GM19035 (cell line): ENCODE measurements around the gene GEN1.
A peak's percentile ranks its signal among the peaks of the same experiment; 100 is the strongest.

ENCODE experiments used
- ATAC-seq: cut with Tn5 transposase; IDR thresholded peaks from one replicate; pipeline ENCODE4 v1.9.1; 2021; ENCODE audit not compliant: unreplicated experiment

Gene GEN1

GRCh38 chr2:17752246-17752645 lies 1.7 kb upstream of the GEN1 start:
- ATAC-seq: no peak

DNA sequence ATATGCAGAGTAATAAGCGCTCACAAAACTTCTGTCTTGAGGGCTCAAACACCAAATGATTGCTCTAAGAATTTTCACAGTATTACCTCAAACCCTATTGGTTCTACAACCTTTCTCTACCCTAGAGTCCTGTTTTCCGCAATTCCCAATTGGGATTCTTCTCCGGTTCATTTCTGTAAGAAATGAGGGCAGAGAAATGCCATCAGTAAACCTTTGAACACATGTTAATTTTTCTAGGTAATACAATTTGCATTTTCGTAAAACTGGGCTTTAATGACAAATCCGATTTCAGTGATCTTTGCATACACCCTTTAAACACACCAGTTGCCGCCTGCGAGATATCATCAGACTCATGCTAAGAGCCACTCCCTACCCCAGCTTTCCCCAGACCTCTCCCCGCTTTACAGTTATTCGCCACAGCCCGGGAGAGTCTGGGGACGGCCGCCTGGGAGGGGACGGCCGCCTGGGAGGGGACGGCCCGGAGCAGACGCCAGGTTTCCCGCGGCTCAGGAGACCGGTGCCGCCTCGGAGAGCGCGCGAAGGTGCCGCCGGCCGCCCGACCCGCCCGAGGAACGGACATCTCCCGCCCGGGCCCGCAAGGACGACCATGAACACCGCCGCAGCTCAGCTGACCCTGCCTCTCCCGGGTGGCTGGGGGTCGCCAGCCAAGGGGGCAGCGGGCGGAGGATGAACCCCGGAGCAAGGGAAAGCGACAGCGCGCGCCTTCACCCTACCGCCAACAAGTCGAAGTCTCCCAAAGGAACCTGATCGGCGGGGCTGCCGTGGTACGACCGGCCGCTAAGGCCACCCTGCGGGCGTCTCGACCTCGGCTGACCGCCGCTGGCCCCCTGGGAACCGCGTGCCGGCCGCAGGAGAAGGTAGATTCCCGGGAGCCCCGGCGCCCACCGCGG lies 791 bp upstream of the GEN1 start:
- peak; percentile 31 for ATAC-seq

DNA sequence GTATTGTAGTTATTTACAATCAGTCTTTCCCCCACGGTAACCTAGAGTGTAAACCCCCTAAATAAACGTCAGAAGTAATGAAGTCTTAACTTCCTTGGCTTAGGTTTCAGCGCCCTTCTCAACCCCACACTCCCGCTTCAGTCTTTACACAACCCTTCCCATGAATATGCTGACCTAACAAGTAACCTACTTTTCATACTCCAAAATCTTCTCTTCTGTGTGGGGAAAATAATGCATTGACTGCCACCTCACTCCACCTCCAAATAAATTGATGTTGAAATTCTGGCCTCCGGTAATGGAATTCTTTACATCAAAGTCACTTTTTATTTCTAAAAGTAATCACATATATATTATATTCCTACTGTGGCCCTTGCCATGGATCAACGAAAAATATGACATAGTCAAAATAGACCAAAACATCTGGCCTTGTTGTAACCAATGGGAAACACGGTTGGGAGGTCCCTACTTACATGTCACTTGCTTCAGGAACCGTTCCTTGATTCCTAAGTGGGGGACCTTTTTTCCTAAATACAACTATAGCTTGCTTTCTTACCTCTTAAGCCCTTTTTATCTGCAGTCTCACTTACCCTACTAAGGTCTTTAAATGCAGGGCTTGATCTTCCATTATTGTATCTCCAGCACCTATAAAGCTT lies 961 bp downstream of the GEN1 start:
- ATAC-seq: no peak

GRCh38 chr2:17756668-17757067 lies 2.7 kb downstream of the GEN1 start:
- ATAC-seq: no peak

GRCh38 chr2:17757321-17757720 lies 3.4 kb downstream of the GEN1 start:
- ATAC-seq: no peak

- ATAC-seq: no peak
Measured at GRCh38 chr2:17758118-17758517, 4.2 kb downstream of the GEN1 start.

GRCh38 chr2:17759805-17760204 lies 5.9 kb downstream of the GEN1 start:
- no peak for ATAC-seq

DNA sequence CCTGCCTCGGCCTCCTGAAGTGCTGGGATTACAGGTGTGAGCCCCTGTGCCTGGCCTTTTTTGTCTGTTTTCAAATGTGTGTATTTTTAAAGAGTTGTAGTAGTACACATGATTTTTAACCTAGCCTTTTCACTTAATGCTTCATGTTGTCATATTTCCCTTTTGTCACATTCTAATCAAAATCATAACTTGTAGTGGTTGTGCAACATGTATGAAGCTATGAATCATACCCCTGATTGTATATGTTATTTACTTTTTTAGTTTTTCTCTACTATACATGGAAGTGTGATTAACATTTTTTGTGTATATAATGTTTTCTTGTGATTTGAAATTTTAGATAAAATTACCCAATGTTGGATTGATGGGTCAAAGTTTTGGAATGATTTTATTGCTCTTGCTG lies 8.5 kb downstream of the GEN1 start:
- no peak for ATAC-seq

- ATAC-seq: no peak
Measured at GRCh38 chr2:17763641-17764333, 9.8 kb downstream of the GEN1 start.

DNA sequence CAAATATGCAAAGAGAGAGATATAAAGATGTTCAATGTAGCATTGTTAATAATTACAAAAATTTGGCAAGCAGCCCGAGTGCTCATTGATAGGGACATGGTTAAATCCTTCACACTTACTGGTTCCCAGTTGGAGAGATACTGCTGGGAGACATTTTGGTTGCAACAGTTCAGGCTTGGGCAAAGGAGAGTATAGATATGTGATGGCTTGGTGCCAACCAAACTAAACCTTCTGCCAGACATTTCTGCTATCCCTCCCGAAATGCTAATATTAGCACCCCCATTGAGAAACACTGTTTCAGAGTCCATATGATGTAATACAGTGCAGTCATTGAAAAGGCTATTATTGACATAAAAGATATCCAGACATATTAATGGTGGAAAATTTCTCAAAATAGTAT lies 11.5 kb downstream of the GEN1 start:
- no peak for ATAC-seq

DNA sequence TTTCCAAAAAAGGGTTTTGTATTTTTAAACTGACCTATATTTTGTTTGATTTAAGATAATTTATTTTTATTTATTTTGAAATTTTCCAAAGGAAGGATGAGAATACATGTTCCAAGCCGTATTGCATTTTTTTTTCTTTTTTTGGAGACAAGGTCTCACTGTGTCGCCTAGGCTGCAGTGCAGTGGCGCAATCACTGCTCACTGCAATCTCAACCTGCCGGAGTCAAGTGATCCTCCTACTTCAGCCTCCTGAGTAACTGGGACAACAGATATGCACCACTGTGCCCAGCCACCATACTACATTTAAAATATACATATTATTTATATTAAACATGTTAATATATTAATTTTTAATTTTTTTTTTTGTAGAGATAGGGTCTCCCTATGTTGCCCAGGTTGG lies 15.0 kb downstream of the GEN1 start:
- ATAC-seq: no peak

DNA sequence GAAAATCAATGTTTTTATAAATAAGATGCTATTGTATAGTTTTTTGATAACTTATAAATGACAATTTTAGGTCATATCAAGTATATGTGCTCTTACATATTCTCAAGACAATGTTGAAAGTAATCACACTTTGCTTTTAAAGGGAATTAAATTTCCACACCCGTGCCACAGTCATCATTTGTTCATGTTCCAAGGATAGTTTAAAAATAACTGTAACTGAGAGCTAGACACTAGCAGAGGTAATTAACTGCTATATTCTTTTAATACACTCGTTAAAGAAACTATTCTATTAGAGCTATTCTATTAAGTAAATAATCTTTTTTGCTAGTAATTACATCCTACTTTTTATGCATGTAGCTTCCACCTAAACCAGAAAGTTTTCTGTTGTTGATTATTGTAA lies 18.0 kb downstream of the GEN1 start:
- ATAC-seq: no peak

DNA sequence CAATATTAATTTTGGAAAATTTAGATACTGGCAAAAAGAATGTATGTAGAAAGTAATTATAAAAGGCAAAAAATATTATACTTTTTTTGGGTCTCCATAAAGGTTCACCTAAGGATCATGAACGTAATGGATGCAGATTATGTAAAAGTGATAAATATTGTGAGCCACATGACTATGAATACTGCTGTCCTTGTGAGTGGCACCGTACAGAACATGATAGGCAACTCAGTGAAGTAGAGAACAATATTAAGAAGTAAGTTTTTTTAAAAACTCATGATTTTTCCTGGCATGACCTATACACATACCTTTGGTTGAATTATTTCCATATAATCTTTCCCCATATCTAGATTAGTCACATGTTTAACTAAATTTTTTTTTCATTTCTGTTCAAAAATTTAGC lies 18.6 kb downstream of the GEN1 start:
- no peak for ATAC-seq

GRCh38 chr2:17780546-17780945 lies 26.6 kb downstream of the GEN1 start:
- ATAC-seq: no peak

- ATAC-seq: no peak
Measured at GRCh38 chr2:17781482-17781881, 27.5 kb downstream of the GEN1 start.

DNA sequence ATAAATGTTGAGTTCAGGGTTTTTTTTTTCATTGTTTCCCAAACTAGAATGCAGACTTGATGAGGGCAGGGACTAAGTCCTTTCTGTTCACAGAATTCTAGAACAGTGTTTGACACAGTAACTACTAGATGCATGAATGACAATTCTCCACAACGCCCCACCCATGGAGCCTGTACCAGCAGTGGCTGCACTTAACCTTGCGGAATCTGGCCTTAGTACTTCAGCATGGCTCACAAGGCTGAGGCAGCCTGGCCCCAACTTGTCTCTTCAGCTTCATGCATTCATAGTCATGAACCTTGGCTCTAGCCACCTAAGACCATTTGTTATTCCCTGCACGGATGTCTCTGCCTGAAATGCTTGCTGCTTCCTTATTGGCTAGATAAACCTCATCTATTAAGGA lies 32.8 kb downstream of the GEN1 start:
- no peak for ATAC-seq

- ATAC-seq: no peak
Measured at GRCh38 chr2:17788773-17789172, 34.8 kb downstream of the GEN1 start.

- no peak for ATAC-seq
Measured at GRCh38 chr2:17790536-17790935, 36.6 kb downstream of the GEN1 start.

- no peak for ATAC-seq
Measured at GRCh38 chr2:17791121-17791816, 37.3 kb downstream of the GEN1 start.

GRCh38 chr2:17791817-17792130 lies 37.8 kb downstream of the GEN1 start:
- ATAC-seq: no peak

GRCh38 chr2:17792515-17792914 lies 38.6 kb downstream of the GEN1 start:
- ATAC-seq: no peak
